Measurements from ENCODE around the gene SYNE2.
"Not testable (repeated sequence)": the region's sequence is repeated elsewhere in the genome, so short reads cannot be mapped to it uniquely, and the experiment has no call there.

Gene SYNE2, protein sequence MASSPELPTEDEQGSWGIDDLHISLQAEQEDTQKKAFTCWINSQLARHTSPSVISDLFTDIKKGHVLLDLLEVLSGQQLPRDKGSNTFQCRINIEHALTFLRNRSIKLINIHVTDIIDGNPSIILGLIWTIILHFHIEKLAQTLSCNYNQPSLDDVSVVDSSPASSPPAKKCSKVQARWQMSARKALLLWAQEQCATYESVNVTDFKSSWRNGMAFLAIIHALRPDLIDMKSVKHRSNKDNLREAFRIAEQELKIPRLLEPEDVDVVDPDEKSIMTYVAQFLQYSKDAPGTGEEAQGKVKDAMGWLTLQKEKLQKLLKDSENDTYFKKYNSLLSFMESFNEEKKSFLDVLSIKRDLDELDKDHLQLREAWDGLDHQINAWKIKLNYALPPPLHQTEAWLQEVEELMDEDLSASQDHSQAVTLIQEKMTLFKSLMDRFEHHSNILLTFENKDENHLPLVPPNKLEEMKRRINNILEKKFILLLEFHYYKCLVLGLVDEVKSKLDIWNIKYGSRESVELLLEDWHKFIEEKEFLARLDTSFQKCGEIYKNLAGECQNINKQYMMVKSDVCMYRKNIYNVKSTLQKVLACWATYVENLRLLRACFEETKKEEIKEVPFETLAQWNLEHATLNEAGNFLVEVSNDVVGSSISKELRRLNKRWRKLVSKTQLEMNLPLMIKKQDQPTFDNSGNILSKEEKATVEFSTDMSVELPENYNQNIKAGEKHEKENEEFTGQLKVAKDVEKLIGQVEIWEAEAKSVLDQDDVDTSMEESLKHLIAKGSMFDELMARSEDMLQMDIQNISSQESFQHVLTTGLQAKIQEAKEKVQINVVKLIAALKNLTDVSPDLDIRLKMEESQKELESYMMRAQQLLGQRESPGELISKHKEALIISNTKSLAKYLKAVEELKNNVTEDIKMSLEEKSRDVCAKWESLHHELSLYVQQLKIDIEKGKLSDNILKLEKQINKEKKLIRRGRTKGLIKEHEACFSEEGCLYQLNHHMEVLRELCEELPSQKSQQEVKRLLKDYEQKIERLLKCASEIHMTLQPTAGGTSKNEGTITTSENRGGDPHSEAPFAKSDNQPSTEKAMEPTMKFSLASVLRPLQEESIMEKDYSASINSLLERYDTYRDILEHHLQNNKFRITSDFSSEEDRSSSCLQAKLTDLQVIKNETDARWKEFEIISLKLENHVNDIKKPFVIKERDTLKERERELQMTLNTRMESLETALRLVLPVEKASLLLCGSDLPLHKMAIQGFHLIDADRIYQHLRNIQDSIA (N-terminal part only)

DNA sequence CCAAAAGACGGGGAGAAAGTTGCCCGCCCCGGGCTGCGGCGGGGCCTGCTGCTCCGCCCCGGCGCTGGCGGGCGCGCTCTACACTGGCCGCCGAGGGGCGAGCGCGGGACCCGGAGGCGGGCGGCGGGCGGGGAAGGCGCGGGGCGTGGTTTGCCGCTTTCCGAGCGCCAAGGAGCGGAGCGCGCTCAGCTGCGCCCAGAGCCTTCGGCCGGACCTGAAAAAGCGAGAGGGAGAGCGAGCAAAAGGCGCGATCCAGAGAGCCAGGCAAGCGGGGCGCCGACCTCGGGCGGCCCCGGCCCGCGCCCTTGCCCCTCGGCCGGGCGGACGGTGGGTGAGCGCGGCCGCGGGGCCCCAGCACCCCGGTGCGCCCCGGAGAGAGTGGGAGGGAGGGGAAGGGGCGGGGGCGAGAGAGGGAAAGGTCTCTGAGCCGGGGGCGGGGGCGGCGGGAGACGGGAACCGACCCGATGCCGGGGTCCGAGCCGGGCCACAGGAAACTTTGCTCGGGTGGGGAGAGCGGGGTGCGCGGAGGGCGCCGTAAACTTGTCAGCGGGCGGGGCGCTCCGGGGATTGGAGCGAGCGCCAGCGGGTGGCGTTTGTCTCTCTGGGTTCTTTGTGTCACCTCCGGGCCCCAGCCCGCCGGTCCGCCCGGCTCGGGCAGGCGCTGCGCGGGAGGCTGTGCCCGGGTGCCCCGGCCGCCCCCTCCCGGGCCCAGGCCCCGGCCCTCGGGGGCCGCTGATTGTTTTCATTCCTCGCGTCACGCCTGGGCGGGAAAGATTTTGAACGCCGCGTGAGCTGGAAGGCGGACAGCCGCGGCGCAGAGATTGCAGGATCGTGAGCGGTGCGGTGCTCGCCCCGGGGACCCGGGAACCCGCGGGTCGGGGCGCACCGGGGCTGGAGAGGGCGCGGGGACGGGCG is at the start of gene SYNE2:
TSS of gene SYNE2 (plus strand) at position 188 of the 915 bp plus-strand sequence. CDS start 56,145 bp downstream, outside the sequence.
- peak; percentile 66 for DNase-seq (ENCODE audit: low spot score)

DNA sequence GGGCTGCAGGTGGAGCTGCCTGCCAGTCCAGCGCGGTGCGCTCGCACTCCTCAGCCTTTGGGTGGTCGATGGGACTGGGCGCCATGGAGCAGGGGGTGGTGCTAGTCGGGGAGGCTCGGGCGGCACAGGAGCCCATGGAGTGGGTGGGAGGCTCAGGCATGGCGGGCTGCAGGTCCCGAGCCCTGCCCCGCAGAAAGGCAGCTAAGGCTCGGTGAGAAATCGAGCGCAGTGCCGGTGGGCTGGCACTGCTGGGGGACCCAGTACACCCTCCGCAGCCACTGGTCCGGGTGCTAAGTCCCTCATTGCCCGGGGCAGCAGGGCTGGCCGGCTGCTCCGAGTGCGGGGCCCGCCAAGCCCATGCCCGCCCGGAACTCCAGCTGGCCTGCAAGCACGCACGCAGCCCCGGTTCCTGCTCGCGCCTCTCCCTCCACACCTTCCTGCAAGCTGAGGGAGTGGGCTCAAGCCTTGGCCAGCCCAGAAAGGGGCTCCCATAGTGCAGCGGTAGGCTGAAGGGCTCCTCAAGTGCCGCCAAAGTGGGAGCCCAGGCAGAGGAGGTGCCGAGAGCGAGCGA is 49.5 kb upstream of the SYNE2 start:
- DNase-seq (ENCODE audit: low spot score) = not testable (repeated sequence)

DNA sequence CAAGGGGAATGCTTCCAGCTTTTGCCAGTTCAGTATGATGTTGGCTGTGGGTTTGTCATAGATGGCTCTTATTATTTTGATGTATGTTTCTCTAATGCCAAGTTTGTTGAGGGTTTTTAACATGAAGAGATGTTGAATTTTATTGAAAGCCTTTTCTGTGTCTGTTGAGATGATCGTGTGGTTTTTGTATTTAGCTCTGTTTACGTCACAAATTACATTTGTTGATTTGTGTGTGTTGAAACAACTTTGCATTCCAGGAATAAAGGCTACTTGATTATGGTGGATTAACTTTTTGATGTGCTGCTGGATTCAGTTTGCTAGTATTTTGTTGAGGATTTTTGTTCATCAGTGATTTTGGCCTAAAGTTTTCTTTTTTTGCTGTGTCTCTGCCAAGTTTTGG is 46.7 kb upstream of the SYNE2 start:
- not testable (repeated sequence) for DNase-seq (ENCODE audit: low spot score)

DNA sequence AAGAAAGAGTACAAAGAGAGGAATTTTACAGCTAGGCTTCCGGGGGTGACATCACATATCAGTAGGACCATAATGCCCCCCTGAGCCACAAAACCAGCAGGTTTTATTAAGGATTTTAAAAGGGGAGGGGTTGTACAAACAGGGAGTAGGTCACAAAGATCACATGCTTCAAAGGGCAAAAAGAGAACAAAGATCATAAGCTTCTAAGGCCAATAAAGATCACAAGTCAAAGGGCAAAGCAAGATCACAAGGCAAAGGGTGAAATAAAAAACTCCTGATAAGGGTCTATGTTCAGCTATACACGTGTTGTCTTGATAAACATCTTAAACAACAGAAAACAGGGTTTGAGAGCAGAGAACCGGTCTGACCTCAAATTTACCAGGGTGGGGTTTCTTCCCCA is 41.1 kb upstream of the SYNE2 start:
- DNase-seq (ENCODE audit: low spot score) = not testable (repeated sequence)

DNA sequence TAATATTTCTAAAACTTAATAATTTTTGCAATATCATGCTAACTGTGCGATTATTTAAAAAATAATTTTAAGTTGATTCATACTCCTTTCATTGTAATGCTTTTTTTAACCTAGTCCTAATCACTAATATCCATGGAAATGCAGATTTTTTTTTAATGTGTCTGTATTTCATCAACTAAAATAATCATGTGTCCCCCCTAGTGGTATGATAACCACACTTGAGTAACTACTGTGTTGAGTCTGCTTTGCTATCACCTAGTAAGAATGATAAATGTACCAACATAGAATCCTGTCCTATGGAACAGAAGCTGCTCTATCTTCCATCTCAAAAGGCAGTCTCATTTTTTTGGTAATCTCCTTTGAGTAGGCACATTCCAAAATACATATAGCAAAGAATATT is 19.1 kb upstream of the SYNE2 start:
- no peak for DNase-seq (ENCODE audit: low spot score)

DNA sequence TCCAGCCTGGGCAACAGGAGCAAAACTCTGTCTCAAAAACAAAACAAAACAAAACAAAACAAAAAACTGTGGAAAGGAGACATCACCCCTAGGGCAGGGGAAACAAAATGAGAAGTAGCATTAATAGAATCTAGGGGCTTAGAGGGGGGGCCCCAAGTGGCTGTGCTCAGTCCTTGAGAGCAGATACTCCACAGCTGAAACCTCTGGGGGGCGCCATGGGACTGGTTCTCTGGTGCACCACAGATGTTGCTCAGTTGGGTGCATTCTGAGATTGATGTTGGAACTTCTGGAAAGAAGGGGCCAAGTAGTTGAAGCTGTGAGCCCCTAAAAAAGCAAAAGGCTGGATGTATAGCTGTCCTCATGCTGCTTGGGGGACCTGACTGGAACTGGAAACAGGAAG is 11.8 kb upstream of the SYNE2 start:
- DNase-seq (ENCODE audit: low spot score) = no peak

DNA sequence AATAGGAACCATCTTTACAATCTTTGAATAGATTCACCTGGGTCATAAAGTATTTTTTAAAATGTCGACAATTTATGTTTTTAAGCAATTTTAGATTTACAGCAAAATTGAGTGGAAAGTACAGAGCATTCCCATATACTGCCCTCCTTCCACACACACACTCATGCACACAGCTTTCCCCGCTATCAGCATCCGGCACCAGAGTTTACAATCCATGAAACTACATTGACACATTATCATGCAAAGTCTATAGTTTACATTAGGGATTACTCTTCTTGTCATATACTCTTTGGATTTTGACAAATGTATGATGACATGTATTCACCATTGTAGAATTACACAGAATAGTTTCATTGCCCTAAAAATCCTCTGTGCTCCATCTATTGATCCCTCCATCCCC is 9.0 kb upstream of the SYNE2 start:
- no peak for DNase-seq (ENCODE audit: low spot score)

DNA sequence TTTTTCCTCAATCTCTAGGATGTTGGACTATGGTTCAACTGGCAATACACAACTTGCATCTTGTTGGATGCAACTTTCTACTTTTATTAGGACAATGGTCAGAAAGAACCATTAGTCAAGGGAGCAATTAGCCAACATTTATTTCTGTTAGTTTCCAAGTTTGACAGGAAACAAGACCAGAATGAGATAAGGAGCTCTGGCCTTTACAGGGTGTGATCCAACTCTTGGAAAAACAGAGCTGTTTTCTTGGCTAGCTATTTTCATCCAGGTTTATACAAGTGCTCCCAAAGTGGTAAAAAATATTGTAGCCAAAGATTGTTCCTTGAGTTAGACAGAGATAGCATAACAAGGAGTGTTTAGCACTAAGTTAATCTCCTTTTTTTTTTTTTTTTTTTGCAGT is 3.9 kb upstream of the SYNE2 start:
- no peak for DNase-seq (ENCODE audit: low spot score)

DNA sequence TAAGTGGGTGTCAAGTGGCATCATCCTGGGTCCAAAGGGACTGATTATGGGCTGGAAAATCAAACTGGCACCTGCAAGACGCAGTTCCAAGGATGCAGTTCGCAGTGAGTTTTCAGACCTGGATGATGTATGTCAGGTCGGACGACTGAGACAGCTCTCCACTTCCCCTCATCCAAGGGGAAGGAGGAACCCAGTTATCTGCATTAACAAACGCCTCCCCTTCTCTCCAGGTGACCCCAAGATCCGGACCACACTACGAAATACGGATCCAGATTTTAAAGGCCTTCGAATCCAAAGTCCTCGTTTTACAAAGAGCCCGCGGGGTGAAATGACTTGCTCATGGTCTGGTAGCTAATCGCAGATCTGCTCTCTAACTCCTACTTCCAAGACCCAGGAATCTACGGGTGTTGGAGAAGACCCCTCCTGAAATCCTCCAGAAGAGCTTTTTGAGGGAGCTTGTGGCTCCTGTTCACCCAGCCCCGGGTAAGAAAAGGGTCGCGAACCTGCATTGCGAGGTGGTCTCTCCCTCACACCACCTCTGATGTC is 460 bp upstream of the SYNE2 start:
- DNase-seq (ENCODE audit: low spot score) = peak; percentile 33

DNA sequence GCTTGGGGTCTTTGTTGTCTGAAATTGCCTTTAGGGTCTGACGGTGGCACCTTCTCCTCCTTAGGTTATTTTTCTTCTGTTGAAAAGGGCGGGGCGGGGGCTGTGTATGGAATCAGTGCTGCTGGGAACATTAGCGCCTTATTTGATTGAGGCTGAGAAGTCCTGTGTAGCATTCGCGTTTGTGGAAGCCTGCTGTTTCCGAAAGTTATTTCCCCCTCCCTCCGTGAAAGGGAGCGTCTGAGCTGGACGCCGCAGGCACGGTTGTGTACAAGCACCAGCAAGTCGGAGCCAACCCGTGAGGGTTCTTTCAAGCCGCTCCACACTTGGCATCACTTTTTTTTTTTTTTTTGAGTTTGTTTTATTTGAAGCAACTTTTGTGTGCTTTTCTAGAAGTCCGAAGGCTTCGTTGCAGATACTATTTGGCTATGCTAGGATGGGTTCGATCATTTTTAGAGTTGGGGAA is 1.1 kb downstream of the SYNE2 start:
- peak; percentile 71 for DNase-seq (ENCODE audit: low spot score)

DNA sequence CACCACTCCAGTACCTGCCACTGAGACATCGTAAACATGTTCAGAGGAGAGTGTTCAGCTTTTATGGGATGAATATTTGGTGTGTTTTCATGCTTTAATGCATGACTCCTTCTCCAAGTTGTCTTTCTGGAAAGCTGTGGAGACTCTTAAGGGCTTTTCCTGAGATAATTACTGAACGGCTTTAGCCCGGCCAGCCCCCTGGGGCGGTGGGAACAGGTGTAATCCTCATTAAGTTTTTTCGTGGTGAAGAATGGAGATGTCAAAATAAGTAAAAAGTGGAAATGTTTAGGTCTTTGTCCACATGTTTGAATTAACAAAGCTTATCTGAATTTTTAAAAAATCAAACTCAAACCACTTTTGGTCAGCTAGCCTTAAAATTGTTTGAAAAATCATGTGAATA is 1.5 kb downstream of the SYNE2 start:
- DNase-seq (ENCODE audit: low spot score) = no peak

DNA sequence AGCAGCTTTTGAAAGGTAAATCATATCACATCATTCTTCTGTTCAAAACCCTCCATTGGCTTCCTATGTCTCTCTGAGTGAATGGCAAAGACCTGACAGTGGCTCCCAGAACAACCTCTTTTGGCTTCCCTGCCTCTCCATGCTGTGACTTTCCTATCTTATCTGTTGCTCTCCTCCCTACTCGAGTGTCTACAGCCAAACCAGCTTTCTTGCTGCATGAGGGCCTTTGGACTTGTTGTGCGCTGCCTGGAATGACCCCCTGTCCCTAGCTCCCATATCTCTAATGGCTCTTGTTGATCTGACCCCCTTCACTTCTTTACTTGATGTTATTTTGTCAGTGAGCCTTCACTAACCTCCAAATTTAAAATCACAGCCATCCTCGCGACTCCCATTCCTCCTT is 2.5 kb downstream of the SYNE2 start:
- DNase-seq (ENCODE audit: low spot score) = no peak

DNA sequence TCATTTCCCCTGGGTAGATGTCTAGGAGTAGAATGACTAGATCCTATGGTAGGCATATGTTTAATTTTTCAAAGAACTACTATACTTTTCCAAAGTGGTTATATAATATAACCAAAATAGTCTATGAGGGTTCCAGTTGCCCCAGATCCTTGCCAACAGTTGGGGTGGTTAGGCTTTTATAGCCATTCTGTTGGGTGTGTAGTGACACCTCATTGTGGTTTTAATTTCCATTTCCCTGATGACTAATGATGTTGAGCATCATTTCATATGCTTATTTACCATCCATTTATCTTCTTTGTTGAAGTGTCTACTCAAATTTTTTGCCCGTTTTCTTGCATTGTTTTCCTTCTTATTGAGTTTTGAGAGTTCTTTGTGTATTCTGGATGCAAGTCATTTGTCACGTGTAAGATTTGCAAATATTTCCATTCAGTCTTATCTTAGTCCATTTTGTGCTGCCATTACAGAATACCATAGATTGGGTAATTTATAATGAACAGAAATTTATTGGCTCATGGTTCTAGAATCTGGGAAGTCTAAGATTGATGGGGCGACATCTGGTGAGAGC is 4.7 kb downstream of the SYNE2 start:
- peak; percentile 42 for DNase-seq (ENCODE audit: low spot score)

DNA sequence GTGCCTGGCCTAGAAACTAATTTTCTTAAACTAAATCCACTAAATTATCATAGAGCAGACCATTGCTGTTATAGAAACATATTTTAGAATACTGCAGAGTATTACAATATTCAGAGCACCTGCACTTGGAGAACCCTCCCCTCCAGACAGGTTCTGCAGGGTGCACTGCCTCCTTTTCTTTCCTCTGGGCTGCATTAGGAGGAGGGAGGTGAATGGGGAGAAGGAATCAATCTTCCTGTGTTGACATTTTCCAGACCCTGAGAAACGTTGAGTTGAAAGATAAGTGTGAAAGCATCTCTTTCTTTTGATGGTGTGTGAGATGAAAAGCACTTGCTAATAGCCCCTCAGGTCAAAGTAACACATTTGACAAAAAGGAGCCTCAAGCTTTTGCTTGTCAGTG is 7.3 kb downstream of the SYNE2 start:
- no peak for DNase-seq (ENCODE audit: low spot score)

DNA sequence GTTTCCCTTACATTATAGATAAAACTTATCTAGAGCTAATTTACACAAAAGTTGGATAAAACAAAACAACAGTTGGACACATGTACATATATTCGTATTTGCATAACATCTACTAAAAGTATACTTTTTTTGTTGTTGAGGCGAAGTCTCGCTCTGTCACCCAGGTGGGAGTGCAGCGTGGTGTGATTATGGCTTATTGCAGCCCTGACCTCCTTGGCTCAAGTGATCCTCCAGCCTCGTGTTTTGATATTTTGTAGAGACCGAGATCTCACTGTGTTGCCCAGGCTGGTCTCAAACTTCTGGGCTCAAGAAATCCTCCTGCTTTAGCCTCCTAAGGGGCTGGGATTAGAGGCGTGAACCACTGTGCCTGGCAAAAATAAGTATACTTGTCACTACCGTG is 9.4 kb downstream of the SYNE2 start:
- DNase-seq (ENCODE audit: low spot score) = no peak

DNA sequence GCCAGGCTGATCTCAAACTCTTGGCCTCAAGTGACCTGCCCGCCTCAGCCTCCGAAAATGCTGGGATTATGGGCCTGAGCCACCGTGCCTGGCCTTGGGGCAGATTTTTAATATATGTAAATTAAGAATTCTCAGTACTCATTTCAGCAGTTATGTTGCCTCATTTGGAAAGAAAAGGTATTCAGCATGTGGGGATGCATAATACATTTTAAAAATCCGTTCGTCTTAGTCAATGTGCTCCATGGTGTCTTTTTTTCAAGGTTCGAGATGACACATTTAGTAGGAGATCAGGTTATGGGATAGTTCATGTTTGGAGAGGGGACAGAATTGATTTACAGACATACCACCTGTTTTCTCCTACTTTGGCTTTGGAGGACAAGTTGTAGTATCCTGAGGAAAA is 10.2 kb downstream of the SYNE2 start:
- no peak for DNase-seq (ENCODE audit: low spot score)

DNA sequence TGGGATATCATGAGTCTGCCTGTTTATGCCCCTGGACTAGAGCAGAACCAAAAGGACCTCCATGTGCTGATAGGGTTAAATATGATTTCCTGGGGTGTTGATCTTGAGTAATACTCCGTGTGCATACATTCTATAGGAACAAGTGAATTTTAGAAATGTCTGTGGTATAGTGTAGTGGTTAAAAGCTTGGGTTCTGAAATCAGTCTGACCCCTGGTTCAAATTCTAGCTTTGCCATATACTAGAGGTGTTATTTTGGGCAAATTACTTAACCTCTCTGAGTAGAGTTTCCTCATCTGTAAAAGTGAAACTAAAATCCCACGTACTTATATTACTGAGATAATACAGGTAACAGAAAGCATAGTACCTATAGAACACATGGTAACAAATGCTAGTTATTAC is 12.0 kb downstream of the SYNE2 start:
- not testable (repeated sequence) for DNase-seq (ENCODE audit: low spot score)

DNA sequence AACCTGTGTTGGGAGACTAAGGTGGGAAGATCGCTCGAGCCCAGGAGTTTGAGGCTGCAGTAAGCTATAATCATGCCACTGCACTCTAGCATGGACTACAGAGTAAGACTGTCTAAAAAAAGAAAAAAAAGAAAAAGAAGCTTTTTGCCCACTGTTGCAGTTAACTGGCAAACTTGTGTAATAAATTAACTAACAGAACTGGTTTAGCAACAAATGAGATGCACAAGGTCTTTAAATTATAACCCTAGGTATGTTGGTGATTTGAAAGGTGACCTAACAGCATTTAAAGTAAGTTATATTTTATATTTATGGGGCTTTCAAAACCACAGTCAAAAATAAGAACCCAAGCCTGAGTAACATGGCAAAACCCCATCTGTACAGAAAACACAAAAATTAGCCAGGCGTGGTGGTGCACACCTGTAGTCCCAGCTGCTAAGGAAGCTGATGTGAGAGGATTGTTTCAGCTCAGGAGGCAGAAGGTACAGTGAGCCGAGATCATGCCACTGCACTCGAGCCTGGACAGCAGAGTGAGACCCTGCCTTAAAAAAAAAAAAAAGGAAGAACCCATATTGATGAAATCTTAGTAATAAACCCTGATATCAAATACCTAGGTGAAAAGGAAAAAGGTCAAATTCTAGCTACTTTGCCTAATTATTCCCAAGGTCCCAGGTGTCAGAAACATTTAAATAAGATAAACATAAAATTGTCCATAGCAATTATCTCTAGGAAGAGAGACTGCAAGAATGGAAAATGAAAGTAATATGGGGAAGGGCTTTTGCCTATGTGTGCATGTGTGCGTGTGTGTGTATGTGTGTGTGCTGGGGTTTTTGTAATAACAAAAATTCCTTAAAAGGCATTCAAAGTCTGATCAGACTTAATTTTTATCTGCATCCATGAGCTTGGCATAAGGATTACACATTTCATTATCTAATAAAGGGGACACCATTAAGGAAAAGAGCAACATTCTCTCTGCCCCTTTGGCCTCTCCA is 15.4 kb downstream of the SYNE2 start:
- DNase-seq (ENCODE audit: low spot score) = no peak

Data from SW480 (cell line).